SK-N-SH (cell line): ENCODE measurements around the gene GARRE1.

Experiments used
- EP300 ChIP-seq, 2 experiments: IDR thresholded peaks; 2 replicates each; pipeline versions ENCODE4 v1.4.0 to v1.6.1; 2012; ENCODE audit warnings: borderline replicate concordance in 1 of 2, low read depth in 1 of 2, low read length in 1 of 2
- EZH2phosphoT487 ChIP-seq: fragments of 200-600 bp; sonication (generic); IDR thresholded peaks from 2 replicates; pipeline ENCODE4 v1.6.1; 2017; ENCODE audit warnings: low read depth, mixed run types, mild to moderate bottlenecking, antibody characterized with exemption, moderate library complexity, borderline replicate concordance
- GABPA ChIP-seq: IDR thresholded peaks from 2 replicates; pipeline ENCODE4 v1.4.0; 2012; ENCODE audit warnings: low read depth, mild to moderate bottlenecking
- GATA2 ChIP-seq: sonication (generic); formaldehyde crosslinking; IDR thresholded peaks from 2 replicates; pipeline ENCODE4 v1.5.0; 2020; ENCODE audit warnings: mild to moderate bottlenecking, missing genetic modification reagents
- JUND ChIP-seq: IDR thresholded peaks from 2 replicates; pipeline ENCODE4 v1.4.0; 2012
- MXI1 ChIP-seq: IDR thresholded peaks from 2 replicates; pipeline ENCODE4 v1.6.1; 2012; ENCODE audit warnings: mild to moderate bottlenecking, low read depth, low read length, improper control_type of control experiment
- POLR2AphosphoS5 ChIP-seq: IDR thresholded peaks from 2 replicates; pipeline ENCODE4 v1.6.1; 2012; ENCODE audit warnings: low read depth, low read length
- RCOR1 ChIP-seq: fragments of 150-350 bp; IDR thresholded peaks from 2 replicates; pipeline ENCODE4 v1.6.1; 2017; ENCODE audit warnings: antibody characterized with exemption, low read length
- RFX5 ChIP-seq: IDR thresholded peaks from 2 replicates; pipeline ENCODE4 v1.6.1; 2012; ENCODE audit warnings: mild to moderate bottlenecking, improper control_type of control experiment, low read length
- RXRA ChIP-seq: IDR thresholded peaks from 2 replicates; pipeline ENCODE4 v1.4.0; 2012; ENCODE audit warnings: low read depth, mild to moderate bottlenecking, borderline replicate concordance
- TF ChIP-seq, protein P1 (sequence below): fragments of 200-600 bp; sonication (generic); IDR thresholded peaks from 2 replicates; pipeline ENCODE4 v1.6.1; 2017; ENCODE audit warnings: antibody characterized with exemption, mild to moderate bottlenecking, moderate library complexity
- TF ChIP-seq, protein P2 (sequence below): IDR thresholded peaks from 2 replicates; pipeline ENCODE4 v1.6.1; 2012; ENCODE audit warnings: mild to moderate bottlenecking, low read depth, low read length, moderate library complexity
- TF ChIP-seq, protein P3 (sequence below): IDR thresholded peaks from 2 replicates; pipeline ENCODE4 v1.4.0; 2012; ENCODE audit warnings: low read depth
- TF ChIP-seq, protein P4 (sequence below): fragments of 150-350 bp; IDR thresholded peaks from 2 replicates; pipeline ENCODE4 v1.6.1; 2016; ENCODE audit warnings: mild to moderate bottlenecking, low read depth, low read length

DNA sequence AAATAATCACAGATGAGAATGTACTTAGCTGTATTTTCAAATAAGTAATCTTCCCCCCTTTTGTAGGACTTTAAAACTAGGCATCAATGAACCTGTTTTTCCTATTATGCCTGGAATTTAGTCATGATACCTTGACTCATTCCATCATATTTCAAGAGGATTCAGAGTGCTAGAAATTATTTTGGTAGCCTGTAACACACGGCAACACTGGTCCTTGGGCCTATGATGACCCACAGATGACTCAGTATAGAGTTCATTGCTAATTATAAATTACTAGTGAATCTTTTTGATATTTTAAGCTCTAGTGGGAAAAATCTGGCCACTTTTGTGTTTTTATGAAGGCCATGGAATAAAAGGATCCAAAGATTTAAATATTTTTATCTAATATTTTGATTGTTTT lies 26.0 kb upstream of the GARRE1 start:
- TF ChIP-seq, protein P1, sequence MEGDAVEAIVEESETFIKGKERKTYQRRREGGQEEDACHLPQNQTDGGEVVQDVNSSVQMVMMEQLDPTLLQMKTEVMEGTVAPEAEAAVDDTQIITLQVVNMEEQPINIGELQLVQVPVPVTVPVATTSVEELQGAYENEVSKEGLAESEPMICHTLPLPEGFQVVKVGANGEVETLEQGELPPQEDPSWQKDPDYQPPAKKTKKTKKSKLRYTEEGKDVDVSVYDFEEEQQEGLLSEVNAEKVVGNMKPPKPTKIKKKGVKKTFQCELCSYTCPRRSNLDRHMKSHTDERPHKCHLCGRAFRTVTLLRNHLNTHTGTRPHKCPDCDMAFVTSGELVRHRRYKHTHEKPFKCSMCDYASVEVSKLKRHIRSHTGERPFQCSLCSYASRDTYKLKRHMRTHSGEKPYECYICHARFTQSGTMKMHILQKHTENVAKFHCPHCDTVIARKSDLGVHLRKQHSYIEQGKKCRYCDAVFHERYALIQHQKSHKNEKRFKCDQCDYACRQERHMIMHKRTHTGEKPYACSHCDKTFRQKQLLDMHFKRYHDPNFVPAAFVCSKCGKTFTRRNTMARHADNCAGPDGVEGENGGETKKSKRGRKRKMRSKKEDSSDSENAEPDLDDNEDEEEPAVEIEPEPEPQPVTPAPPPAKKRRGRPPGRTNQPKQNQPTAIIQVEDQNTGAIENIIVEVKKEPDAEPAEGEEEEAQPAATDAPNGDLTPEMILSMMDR = no peak
- TF ChIP-seq RFX5 (no peak), RCOR1 (no peak), GATA2 (CRISPR knock-in tag) (no peak), JUND (no peak), EP300 (IDR thresholded peaks at IDR 0.05; ENCODE audit: borderline replicate concordance in 1 of 2, low read depth in 1 of 2, low read length in 1 of 2) (no peak), GABPA (no peak), EZH2phosphoT487 (no peak), POLR2AphosphoS5 (no peak), MXI1 (no peak), RXRA (no peak)
- TF ChIP-seq, protein P2, sequence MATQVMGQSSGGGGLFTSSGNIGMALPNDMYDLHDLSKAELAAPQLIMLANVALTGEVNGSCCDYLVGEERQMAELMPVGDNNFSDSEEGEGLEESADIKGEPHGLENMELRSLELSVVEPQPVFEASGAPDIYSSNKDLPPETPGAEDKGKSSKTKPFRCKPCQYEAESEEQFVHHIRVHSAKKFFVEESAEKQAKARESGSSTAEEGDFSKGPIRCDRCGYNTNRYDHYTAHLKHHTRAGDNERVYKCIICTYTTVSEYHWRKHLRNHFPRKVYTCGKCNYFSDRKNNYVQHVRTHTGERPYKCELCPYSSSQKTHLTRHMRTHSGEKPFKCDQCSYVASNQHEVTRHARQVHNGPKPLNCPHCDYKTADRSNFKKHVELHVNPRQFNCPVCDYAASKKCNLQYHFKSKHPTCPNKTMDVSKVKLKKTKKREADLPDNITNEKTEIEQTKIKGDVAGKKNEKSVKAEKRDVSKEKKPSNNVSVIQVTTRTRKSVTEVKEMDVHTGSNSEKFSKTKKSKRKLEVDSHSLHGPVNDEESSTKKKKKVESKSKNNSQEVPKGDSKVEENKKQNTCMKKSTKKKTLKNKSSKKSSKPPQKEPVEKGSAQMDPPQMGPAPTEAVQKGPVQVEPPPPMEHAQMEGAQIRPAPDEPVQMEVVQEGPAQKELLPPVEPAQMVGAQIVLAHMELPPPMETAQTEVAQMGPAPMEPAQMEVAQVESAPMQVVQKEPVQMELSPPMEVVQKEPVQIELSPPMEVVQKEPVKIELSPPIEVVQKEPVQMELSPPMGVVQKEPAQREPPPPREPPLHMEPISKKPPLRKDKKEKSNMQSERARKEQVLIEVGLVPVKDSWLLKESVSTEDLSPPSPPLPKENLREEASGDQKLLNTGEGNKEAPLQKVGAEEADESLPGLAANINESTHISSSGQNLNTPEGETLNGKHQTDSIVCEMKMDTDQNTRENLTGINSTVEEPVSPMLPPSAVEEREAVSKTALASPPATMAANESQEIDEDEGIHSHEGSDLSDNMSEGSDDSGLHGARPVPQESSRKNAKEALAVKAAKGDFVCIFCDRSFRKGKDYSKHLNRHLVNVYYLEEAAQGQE = no peak
- TF ChIP-seq, protein P3, sequence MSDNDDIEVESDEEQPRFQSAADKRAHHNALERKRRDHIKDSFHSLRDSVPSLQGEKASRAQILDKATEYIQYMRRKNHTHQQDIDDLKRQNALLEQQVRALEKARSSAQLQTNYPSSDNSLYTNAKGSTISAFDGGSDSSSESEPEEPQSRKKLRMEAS = no peak
- TF ChIP-seq, protein P4, sequence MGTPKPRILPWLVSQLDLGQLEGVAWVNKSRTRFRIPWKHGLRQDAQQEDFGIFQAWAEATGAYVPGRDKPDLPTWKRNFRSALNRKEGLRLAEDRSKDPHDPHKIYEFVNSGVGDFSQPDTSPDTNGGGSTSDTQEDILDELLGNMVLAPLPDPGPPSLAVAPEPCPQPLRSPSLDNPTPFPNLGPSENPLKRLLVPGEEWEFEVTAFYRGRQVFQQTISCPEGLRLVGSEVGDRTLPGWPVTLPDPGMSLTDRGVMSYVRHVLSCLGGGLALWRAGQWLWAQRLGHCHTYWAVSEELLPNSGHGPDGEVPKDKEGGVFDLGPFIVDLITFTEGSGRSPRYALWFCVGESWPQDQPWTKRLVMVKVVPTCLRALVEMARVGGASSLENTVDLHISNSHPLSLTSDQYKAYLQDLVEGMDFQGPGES = no peak
